BE2C (cell line): ENCODE results near the gene KY.

Source experiments
- DNase-seq: peaks from one replicate; pipeline ENCODE4 v3.0.0-alpha.2; 2020
- H3K27me3 ChIP-seq: fragments of 250-450 bp; sonication (Bioruptor Pico); 2 replicates; pipeline ENCODE4 v1.5.1; 2020; ENCODE audit warnings: mild to moderate bottlenecking
- H3K36me3 ChIP-seq: fragments of 250-450 bp; sonication (Bioruptor Pico); 2 replicates; pipeline ENCODE4 v1.5.1; 2020; ENCODE audit warnings: mild to moderate bottlenecking
- H3K4me1 ChIP-seq: fragments of 250-450 bp; sonication (Bioruptor Pico); 2 replicates; pipeline ENCODE4 v1.5.1; 2020
- H3K4me3 ChIP-seq: 2 replicates; pipeline ENCODE4 v1.5.1; 2011; ENCODE audit warnings: low read depth, low read length
- H3K9me3 ChIP-seq: fragments of 250-450 bp; sonication (Bioruptor Pico); 2 replicates; pipeline ENCODE4 v1.5.1; 2020
- CTCF ChIP-seq: IDR thresholded peaks from 2 replicates; pipeline ENCODE4 v1.5.1; 2012; ENCODE audit warnings: mild to moderate bottlenecking, low read depth, low read length

Gene KY

DNA sequence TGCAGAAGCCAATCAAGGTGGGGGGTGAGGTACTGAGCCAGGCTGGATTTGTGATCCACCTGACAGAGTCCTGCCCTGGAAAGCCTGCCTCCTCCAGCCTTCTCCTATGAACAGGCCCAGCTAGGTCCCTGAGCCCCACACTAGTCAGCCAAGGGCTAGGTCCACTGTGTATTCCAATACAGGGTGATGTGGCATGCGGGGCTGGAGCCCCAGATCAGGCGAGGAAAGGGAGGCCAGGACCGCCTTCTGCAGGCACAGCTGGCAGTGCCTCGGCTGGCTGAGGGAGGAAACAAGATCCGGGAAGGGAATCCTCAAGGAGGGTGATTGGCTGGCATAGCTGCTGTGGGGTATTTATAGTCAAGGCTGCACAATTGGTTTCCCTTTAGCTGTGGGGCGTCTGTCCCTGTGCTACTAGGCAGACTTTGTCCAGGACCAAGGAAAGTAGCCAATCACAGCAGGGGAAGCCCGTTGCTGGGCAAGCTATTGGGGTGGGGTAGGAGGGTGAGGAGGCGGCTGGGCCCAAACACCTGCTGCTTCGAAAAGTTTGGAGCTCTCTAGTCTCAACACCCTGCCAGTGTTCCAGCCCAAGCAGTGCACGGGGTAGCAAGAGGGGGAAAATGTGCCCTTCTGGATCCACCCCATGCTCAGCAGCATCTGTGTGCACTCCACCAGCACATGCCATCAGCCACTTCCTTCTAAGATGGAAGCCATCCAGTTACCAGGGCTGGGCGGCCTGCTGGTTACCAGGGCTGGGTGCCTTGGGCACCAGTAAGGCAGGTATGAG is 5.9 kb downstream of the KY start:
- H3K4me1 ChIP-seq = peaks cover 8% of the 10 kb centered on the region
- no peaks in the 10 kb centered on the region for H3K9me3 ChIP-seq
- DNase-seq = no peak
- no peak overlapping the region for H3K4me3 ChIP-seq
- peaks cover 3% of the 10 kb centered on the region for H3K27me3 ChIP-seq
- no peaks in the 10 kb centered on the region for H3K36me3 ChIP-seq
- TF ChIP-seq CTCF = no peak

GRCh38 chr3:134643150-134643675 is 7.6 kb downstream of the KY start:
- Histone ChIP-seq H3K9me3 (no peaks in the 10 kb centered on the region), H3K36me3 (no peaks in the 10 kb centered on the region), H3K4me1 (peaks cover 8% of the 10 kb centered on the region), H3K27me3 (no peaks in the 10 kb centered on the region), H3K4me3 (no peak overlapping the region)
- TF ChIP-seq CTCF = no peak
- DNase-seq = no peak

GRCh38 chr3:134642445-134643149 is 8.2 kb downstream of the KY start:
- TF ChIP-seq CTCF = no peak
- H3K9me3 ChIP-seq = no peaks in the 10 kb centered on the region
- no peaks in the 10 kb centered on the region for H3K36me3 ChIP-seq
- DNase-seq = no peak
- no peaks in the 10 kb centered on the region for H3K27me3 ChIP-seq
- H3K4me3 ChIP-seq = no peak overlapping the region
- H3K4me1 ChIP-seq = peaks cover 8% of the 10 kb centered on the region

- no peaks in the 10 kb centered on the region for H3K9me3 ChIP-seq
- TF ChIP-seq CTCF = no peak
- no peak overlapping the region for H3K4me3 ChIP-seq
- no peak for DNase-seq
- peaks cover 8% of the 10 kb centered on the region for H3K4me1 ChIP-seq
- no peaks in the 10 kb centered on the region for H3K27me3 ChIP-seq
- no peaks in the 10 kb centered on the region for H3K36me3 ChIP-seq
Measured at GRCh38 chr3:134641671-134642300, 9.0 kb downstream of the KY start.

DNA sequence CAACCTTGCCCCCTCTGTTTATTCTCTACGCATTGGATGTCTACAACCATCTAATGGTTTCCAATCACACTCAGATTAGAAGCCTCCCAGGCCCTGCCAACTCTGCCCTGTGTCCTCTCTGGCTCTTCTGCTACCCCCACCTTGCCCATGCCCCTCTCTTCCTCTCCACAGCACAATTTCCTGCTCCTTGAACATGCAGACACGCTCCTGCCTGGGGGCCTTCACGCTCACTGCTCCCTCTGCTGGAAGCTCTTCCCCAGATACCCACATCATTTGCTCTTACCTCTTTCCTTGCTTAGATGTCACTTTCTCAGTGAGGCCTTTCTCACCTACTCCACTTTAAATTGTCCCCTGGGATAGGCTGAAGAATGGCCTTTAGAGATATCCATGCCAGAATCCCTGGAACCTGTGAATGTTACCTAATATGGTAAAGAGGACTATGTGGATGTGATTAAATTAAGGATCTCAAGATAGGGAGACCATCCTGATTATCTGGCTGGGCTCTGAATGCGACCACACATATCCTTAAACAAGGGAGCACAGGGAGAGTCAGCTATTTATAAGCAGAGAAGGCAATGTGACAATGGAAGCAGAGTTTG is 9.9 kb downstream of the KY start:
- no peaks in the 10 kb centered on the region for H3K36me3 ChIP-seq
- H3K27me3 ChIP-seq = no peaks in the 10 kb centered on the region
- peak; percentile 77 for TF ChIP-seq CTCF
- peaks cover 8% of the 10 kb centered on the region for H3K4me1 ChIP-seq
- H3K4me3 ChIP-seq = no peak overlapping the region
- H3K9me3 ChIP-seq = no peaks in the 10 kb centered on the region
- DNase-seq = peak; percentile 52
